Measurements from ENCODE around the gene MBTPS1. TPM values are rescaled to one million over a fixed set of nuclear protein-coding genes. Genes with fewer than 3 reads are reported as not detected.

MBTPS1 gene
- total and polyA plus RNA-seq, 4 donors: 21.1 to 65.0 (median 30.8) TPM

DNA sequence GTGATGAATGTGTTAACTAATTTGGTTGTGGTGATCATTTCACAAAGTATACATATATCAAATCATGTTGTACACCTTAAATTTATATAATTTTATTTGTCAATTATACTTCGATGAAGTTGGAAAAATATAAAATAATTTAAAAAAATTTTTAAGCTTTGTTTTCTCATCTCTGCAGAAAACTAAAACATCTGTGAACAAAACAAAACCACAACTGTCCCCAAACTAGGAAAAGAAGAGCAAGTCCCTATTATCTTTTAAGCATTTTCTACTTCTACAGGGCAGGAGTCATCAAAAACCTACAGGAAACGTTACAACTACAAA, 21.7 kb upstream of the MBTPS1 start:
- H3K27ac ChIP-seq (ENCODE audit: low read depth in 1 of 2, low read length in 2 of 2): no peak overlapping the region
- H3K9ac ChIP-seq (ENCODE audit: low read depth in 1 of 2, low read length in 2 of 2): no peak overlapping the region
- WGBS: 64% methylated on average over 2 of the region's 2 CpGs
- H3K4me1 ChIP-seq (ENCODE audit: control insufficient read depth in 4 of 4, insufficient read depth in 4 of 4, low read length in 3 of 4): no peaks in the 10 kb centered on the region
- TF ChIP-seq SP1 (IDR thresholded peaks at IDR 0.05) (no peak), JUND (IDR thresholded peaks at IDR 0.05) (no peak), EGR1 (IDR thresholded peaks at IDR 0.05; ENCODE audit: low read depth in 2 of 2) (no peak), GABPA (IDR thresholded peaks at IDR 0.05 in 1 of 2, conservative IDR thresholded peaks at IDR 0.05 in 1 of 2) (no peak), RAD21 (IDR thresholded peaks at IDR 0.05) (no peak), YY1 (IDR thresholded peaks at IDR 0.05) (no peak), HNF4G (IDR thresholded peaks at IDR 0.05) (no peak), FOXA1 (IDR thresholded peaks at IDR 0.05) (no peak)
- TF ChIP-seq, protein P1, sequence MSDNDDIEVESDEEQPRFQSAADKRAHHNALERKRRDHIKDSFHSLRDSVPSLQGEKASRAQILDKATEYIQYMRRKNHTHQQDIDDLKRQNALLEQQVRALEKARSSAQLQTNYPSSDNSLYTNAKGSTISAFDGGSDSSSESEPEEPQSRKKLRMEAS (IDR thresholded peaks at IDR 0.05): no peak
- TF ChIP-seq, protein P2, sequence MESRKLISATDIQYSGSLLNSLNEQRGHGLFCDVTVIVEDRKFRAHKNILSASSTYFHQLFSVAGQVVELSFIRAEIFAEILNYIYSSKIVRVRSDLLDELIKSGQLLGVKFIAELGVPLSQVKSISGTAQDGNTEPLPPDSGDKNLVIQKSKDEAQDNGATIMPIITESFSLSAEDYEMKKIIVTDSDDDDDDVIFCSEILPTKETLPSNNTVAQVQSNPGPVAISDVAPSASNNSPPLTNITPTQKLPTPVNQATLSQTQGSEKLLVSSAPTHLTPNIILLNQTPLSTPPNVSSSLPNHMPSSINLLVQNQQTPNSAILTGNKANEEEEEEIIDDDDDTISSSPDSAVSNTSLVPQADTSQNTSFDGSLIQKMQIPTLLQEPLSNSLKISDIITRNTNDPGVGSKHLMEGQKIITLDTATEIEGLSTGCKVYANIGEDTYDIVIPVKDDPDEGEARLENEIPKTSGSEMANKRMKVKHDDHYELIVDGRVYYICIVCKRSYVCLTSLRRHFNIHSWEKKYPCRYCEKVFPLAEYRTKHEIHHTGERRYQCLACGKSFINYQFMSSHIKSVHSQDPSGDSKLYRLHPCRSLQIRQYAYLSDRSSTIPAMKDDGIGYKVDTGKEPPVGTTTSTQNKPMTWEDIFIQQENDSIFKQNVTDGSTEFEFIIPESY (IDR thresholded peaks at IDR 0.05): no peak
- TF ChIP-seq, protein P3, sequence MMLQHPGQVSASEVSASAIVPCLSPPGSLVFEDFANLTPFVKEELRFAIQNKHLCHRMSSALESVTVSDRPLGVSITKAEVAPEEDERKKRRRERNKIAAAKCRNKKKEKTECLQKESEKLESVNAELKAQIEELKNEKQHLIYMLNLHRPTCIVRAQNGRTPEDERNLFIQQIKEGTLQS (IDR thresholded peaks at IDR 0.05): no peak
- TF ChIP-seq, protein P4, sequence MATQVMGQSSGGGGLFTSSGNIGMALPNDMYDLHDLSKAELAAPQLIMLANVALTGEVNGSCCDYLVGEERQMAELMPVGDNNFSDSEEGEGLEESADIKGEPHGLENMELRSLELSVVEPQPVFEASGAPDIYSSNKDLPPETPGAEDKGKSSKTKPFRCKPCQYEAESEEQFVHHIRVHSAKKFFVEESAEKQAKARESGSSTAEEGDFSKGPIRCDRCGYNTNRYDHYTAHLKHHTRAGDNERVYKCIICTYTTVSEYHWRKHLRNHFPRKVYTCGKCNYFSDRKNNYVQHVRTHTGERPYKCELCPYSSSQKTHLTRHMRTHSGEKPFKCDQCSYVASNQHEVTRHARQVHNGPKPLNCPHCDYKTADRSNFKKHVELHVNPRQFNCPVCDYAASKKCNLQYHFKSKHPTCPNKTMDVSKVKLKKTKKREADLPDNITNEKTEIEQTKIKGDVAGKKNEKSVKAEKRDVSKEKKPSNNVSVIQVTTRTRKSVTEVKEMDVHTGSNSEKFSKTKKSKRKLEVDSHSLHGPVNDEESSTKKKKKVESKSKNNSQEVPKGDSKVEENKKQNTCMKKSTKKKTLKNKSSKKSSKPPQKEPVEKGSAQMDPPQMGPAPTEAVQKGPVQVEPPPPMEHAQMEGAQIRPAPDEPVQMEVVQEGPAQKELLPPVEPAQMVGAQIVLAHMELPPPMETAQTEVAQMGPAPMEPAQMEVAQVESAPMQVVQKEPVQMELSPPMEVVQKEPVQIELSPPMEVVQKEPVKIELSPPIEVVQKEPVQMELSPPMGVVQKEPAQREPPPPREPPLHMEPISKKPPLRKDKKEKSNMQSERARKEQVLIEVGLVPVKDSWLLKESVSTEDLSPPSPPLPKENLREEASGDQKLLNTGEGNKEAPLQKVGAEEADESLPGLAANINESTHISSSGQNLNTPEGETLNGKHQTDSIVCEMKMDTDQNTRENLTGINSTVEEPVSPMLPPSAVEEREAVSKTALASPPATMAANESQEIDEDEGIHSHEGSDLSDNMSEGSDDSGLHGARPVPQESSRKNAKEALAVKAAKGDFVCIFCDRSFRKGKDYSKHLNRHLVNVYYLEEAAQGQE (IDR thresholded peaks at IDR 0.05): no peak
- H3K9me3 ChIP-seq (ENCODE audit: control insufficient read depth in 4 of 4, low read length in 3 of 4): no peaks in the 10 kb centered on the region
- H3K4me3 ChIP-seq (ENCODE audit: low read depth in 1 of 3, low read length in 3 of 3): no peak overlapping the region
- DNase-seq (ENCODE audit: low spot score): no peak
- H3K27me3 ChIP-seq (ENCODE audit: control insufficient read depth in 4 of 4, insufficient read depth in 4 of 4, low read length in 3 of 4): no peaks in the 10 kb centered on the region
- H3K36me3 ChIP-seq (ENCODE audit: control insufficient read depth in 4 of 4, insufficient read depth in 3 of 4, low read depth in 1 of 4, low read length in 3 of 4): no peaks in the 10 kb centered on the region

DNA sequence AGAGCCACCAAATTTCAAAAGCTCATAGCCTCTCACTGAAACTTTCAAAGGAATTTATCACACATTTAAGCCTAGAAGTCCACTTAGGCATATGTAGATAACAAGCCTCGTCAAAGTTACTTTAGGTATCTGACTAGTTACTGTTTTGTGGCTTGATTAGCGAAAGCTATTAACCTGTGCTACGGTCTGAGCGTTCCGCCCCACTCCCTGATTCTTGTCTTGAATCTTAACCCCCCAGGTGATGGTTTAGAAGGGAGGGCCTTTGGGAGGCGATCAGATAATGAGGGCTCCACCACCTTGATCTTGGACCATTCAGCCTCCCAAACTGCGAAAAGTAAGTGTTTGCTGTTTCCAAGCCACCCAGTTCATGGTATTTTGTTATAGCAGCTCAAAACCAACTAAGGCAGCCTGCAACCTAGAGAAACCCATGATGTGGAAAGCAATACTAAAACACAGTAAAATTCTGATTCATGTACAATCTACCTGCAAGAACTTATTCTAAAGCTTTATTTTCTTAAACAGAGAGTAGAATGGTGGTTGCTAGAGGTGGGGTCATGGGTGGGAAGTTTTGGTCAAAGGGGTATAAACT, 21.1 kb upstream of the MBTPS1 start:
- Histone ChIP-seq H3K9me3 (ENCODE audit: control insufficient read depth in 4 of 4, low read length in 3 of 4) (no peaks in the 10 kb centered on the region), H3K27me3 (ENCODE audit: control insufficient read depth in 4 of 4, insufficient read depth in 4 of 4, low read length in 3 of 4) (no peaks in the 10 kb centered on the region), H3K36me3 (ENCODE audit: control insufficient read depth in 4 of 4, insufficient read depth in 3 of 4, low read depth in 1 of 4, low read length in 3 of 4) (no peaks in the 10 kb centered on the region), H3K4me1 (ENCODE audit: control insufficient read depth in 4 of 4, insufficient read depth in 4 of 4, low read length in 3 of 4) (no peaks in the 10 kb centered on the region), H3K9ac (ENCODE audit: low read depth in 1 of 2, low read length in 2 of 2) (no peak overlapping the region), H3K4me3 (ENCODE audit: low read depth in 1 of 3, low read length in 3 of 3) (no peak overlapping the region), H3K27ac (ENCODE audit: low read depth in 1 of 2, low read length in 2 of 2) (no peak overlapping the region)
- no peak for DNase-seq (ENCODE audit: low spot score)
- no peak for TF ChIP-seq GABPA (IDR thresholded peaks at IDR 0.05 in 1 of 2, conservative IDR thresholded peaks at IDR 0.05 in 1 of 2)
- 95% methylated on average over 7 of the region's 7 CpGs for WGBS

DNA sequence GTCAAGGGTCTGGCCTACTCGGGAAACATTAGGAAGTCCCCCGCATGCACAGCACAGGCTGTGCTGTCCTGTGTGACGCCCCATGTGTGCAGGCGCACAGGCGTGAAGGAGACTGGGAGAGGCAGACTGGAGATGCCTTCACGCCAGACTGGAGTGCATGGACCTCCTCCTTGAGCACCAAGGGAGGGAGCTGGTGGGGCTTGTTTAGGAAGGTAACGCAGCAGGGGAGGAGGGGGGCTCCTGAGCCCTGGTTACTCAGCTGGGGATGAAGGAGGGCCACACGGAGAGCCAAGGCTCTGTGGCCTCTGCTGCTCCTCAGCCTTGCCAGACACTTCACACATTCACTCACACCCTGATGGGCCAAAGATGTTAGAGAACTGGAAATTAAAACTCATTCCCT, 20.5 kb upstream of the MBTPS1 start:
- Histone ChIP-seq H3K4me1 (ENCODE audit: control insufficient read depth in 4 of 4, insufficient read depth in 4 of 4, low read length in 3 of 4) (no peaks in the 10 kb centered on the region), H3K9ac (ENCODE audit: low read depth in 1 of 2, low read length in 2 of 2) (no peak overlapping the region), H3K4me3 (ENCODE audit: low read depth in 1 of 3, low read length in 3 of 3) (no peak overlapping the region), H3K27ac (ENCODE audit: low read depth in 1 of 2, low read length in 2 of 2) (no peak overlapping the region), H3K9me3 (ENCODE audit: control insufficient read depth in 4 of 4, low read length in 3 of 4) (no peaks in the 10 kb centered on the region), H3K36me3 (ENCODE audit: control insufficient read depth in 4 of 4, insufficient read depth in 3 of 4, low read depth in 1 of 4, low read length in 3 of 4) (no peaks in the 10 kb centered on the region), H3K27me3 (ENCODE audit: control insufficient read depth in 4 of 4, insufficient read depth in 4 of 4, low read length in 3 of 4) (no peaks in the 10 kb centered on the region)
- TF ChIP-seq YY1 (IDR thresholded peaks at IDR 0.05) (no peak), GABPA (IDR thresholded peaks at IDR 0.05 in 1 of 2, conservative IDR thresholded peaks at IDR 0.05 in 1 of 2) (no peak), FOXA2 (IDR thresholded peaks at IDR 0.05) (no peak), SP1 (IDR thresholded peaks at IDR 0.05) (no peak), TAF1 (conservative IDR thresholded peaks at IDR 0.05) (no peak), NR2F2 (IDR thresholded peaks at IDR 0.05) (no peak), FOXA1 (IDR thresholded peaks at IDR 0.05) (no peak), HNF4A (conservative IDR thresholded peaks at IDR 0.05) (no peak), HNF4G (IDR thresholded peaks at IDR 0.05) (no peak), RAD21 (IDR thresholded peaks at IDR 0.05) (no peak), EGR1 (IDR thresholded peaks at IDR 0.05; ENCODE audit: low read depth in 2 of 2) (no peak), RXRA (IDR thresholded peaks at IDR 0.05) (no peak)
- TF ChIP-seq, protein P1 (IDR thresholded peaks at IDR 0.05): no peak
- TF ChIP-seq, protein P3 (IDR thresholded peaks at IDR 0.05): no peak
- TF ChIP-seq, protein P2 (IDR thresholded peaks at IDR 0.05): no peak
- WGBS: 94% methylated on average over 8 of the region's 8 CpGs
- no peak for DNase-seq (ENCODE audit: low spot score)

All from liver (tissue), 9 donors.